Measurements from ENCODE around the gene ADAM11. TPM values are rescaled to one million over a fixed set of nuclear protein-coding genes. Genes with fewer than 3 reads are reported as not detected.

ADAM11 gene
- total and polyA plus RNA-seq, 9 of the 15 experiments (the other 6 are each of a cell fraction or from before 2014, with no cell fraction given) = 0.01 to 0.31 (median 0.14) TPM; not detected in 2

DNA sequence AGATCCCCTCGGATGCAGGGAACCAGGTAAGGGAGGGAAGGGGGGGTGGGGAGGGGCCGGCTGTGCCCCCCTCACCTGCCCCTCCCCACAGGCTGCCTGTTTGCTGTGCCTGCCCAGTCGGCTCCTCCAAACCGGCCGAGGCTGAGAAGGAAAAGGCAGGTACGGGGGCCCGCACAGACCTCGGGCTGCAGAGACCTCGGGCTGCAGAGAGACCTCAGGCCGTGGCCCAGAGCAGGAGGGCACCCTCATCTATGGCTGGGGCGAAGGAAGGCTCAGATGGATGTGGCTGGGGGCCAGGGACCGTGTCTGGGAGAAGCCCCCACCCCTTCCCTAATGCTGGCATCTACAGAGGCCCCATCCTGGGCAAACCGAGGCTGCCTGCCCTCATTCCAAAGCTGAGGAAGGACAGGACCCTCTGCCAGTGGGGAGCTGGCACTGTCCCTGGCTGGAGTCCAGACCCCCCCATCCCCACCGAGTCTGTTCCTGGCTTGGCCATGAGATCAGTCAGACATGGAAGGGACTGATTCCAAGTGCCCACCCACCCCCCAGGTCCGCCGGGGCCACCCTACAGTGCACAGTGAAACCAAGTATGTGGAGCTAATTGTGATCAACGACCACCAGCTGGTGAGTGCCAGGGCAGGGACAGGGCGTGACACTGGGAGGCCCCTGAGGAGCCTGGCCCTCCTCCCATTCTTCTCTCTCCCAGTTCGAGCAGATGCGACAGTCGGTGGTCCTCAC is 13.7 kb downstream of the ADAM11 start:
- Histone ChIP-seq H2AFZ (ENCODE audit: low read depth, low read length) (no peak overlapping the region), H3K4me3 (no peak overlapping the region), H4K20me1 (replicated peaks; ENCODE audit: control insufficient read depth, insufficient read depth, low read length) (peaks cover 5% of the 10 kb centered on the region), H3K9ac (ENCODE audit: insufficient read depth in 1 of 2, low read depth in 2 of 2, low read length in 2 of 2) (no peak overlapping the region), H3K27me3 (ENCODE audit: control insufficient read depth in 2 of 2, insufficient read depth in 2 of 2, low read length in 2 of 2) (peaks cover 2 to 19% of the 10 kb centered on the region in 2 experiments; a peak in 3 of 5 replicates), H3K9me1 (ENCODE audit: control insufficient read depth, insufficient read depth, low read length) (no peaks in the 10 kb centered on the region), H3K36me3 (ENCODE audit: control insufficient read depth, insufficient read depth, low read length) (no peaks in the 10 kb centered on the region), H3K27ac (ENCODE audit: extremely low read depth, low read depth, low read length) (no peak overlapping the region), H3K4me2 (ENCODE audit: insufficient read depth, low read length) (no peak overlapping the region), H3K79me2 (ENCODE audit: control insufficient read depth, insufficient read depth, low read length) (no peaks in the 10 kb centered on the region), H3K4me1 (replicated peaks in 1 of 2; ENCODE audit: control insufficient read depth in 2 of 2, insufficient read depth in 2 of 2, low read length in 2 of 2) (peaks cover 6 to 66% of the 10 kb centered on the region in 2 experiments; a peak in 3 of 5 replicates), H3K9me3 (replicated peaks; ENCODE audit: control insufficient read depth, insufficient read depth, low read depth, low read length) (no peaks in the 10 kb centered on the region)
- no TSS peak for BruUV-seq (replicated peaks)
- intact Hi-C loops (cut with micrococcal nuclease) = loop anchor here (10.0 kb wide), 2 partner anchors 238 to 242 kb away; no protein-coding TSS in a partner anchor
- 5% methylated on average over 15 of the region's 21 CpGs for WGBS (ENCODE audit: insufficient coverage, low coverage, missing lambda C conversion rate)
- CTCF ChIA-PET (ENCODE audit: low intra/inter-chr PET ratio) = no interaction called here
- ATAC-seq (no peak), FAIRE-seq (no peak), DNase-seq (ENCODE audit: extremely low read depth in 1 of 4, low spot score in 3 of 4) (no peak)
- in situ Hi-C loops (cut with MboI) = loop anchor here (10.0 kb wide), 1 partner anchor 242 kb away; no protein-coding TSS in a partner anchor
- POLR2A ChIA-PET = interaction anchor here (0.5 to 1.7 kb wide), 4 partner anchors 13 to 376 kb away, joined by 3 to 5 read pairs (median 3); partner anchors contain the start of gene HEXIM1
- no peak for TF ChIP-seq PTRF (tag; IDR thresholded peaks at IDR 0.05)
- no peak for TF ChIP-seq SAP30 (IDR thresholded peaks at IDR 0.05; ENCODE audit: borderline replicate concordance, insufficient read depth, low read depth, low read length, poor library complexity, severe bottlenecking)
- TF ChIP-seq, protein P1, sequence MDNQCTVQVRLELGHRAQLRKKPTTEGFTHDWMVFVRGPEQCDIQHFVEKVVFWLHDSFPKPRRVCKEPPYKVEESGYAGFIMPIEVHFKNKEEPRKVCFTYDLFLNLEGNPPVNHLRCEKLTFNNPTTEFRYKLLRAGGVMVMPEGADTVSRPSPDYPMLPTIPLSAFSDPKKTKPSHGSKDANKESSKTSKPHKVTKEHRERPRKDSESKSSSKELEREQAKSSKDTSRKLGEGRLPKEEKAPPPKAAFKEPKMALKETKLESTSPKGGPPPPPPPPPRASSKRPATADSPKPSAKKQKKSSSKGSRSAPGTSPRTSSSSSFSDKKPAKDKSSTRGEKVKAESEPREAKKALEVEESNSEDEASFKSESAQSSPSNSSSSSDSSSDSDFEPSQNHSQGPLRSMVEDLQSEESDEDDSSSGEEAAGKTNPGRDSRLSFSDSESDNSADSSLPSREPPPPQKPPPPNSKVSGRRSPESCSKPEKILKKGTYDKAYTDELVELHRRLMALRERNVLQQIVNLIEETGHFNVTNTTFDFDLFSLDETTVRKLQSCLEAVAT (IDR thresholded peaks at IDR 0.05) = no peak
- no peak for TF ChIP-seq ILF3 (IDR thresholded peaks at IDR 0.05; ENCODE audit: borderline replicate concordance)
- TF ChIP-seq, protein P2, sequence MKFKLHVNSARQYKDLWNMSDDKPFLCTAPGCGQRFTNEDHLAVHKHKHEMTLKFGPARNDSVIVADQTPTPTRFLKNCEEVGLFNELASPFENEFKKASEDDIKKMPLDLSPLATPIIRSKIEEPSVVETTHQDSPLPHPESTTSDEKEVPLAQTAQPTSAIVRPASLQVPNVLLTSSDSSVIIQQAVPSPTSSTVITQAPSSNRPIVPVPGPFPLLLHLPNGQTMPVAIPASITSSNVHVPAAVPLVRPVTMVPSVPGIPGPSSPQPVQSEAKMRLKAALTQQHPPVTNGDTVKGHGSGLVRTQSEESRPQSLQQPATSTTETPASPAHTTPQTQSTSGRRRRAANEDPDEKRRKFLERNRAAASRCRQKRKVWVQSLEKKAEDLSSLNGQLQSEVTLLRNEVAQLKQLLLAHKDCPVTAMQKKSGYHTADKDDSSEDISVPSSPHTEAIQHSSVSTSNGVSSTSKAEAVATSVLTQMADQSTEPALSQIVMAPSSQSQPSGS (CRISPR knock-in tag; IDR thresholded peaks at IDR 0.05) = no peak
- no peak for TF ChIP-seq ZFX (CRISPR knock-in tag; IDR thresholded peaks at IDR 0.05)
- no peak for TF ChIP-seq ZNF282 (CRISPR knock-in tag; IDR thresholded peaks at IDR 0.05)
- TF ChIP-seq, protein P3, sequence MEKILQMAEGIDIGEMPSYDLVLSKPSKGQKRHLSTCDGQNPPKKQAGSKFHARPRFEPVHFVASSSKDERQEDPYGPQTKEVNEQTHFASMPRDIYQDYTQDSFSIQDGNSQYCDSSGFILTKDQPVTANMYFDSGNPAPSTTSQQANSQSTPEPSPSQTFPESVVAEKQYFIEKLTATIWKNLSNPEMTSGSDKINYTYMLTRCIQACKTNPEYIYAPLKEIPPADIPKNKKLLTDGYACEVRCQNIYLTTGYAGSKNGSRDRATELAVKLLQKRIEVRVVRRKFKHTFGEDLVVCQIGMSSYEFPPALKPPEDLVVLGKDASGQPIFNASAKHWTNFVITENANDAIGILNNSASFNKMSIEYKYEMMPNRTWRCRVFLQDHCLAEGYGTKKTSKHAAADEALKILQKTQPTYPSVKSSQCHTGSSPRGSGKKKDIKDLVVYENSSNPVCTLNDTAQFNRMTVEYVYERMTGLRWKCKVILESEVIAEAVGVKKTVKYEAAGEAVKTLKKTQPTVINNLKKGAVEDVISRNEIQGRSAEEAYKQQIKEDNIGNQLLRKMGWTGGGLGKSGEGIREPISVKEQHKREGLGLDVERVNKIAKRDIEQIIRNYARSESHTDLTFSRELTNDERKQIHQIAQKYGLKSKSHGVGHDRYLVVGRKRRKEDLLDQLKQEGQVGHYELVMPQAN (IDR thresholded peaks at IDR 0.05; ENCODE audit: borderline replicate concordance) = no peak
- TF ChIP-seq ZNF324 (CRISPR knock-in tag; IDR thresholded peaks at IDR 0.05) = no peak
- TF ChIP-seq, protein P4, sequence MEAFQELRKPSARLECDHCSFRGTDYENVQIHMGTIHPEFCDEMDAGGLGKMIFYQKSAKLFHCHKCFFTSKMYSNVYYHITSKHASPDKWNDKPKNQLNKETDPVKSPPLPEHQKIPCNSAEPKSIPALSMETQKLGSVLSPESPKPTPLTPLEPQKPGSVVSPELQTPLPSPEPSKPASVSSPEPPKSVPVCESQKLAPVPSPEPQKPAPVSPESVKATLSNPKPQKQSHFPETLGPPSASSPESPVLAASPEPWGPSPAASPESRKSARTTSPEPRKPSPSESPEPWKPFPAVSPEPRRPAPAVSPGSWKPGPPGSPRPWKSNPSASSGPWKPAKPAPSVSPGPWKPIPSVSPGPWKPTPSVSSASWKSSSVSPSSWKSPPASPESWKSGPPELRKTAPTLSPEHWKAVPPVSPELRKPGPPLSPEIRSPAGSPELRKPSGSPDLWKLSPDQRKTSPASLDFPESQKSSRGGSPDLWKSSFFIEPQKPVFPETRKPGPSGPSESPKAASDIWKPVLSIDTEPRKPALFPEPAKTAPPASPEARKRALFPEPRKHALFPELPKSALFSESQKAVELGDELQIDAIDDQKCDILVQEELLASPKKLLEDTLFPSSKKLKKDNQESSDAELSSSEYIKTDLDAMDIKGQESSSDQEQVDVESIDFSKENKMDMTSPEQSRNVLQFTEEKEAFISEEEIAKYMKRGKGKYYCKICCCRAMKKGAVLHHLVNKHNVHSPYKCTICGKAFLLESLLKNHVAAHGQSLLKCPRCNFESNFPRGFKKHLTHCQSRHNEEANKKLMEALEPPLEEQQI (IDR thresholded peaks at IDR 0.05) = no peak
- TF ChIP-seq, protein P5, sequence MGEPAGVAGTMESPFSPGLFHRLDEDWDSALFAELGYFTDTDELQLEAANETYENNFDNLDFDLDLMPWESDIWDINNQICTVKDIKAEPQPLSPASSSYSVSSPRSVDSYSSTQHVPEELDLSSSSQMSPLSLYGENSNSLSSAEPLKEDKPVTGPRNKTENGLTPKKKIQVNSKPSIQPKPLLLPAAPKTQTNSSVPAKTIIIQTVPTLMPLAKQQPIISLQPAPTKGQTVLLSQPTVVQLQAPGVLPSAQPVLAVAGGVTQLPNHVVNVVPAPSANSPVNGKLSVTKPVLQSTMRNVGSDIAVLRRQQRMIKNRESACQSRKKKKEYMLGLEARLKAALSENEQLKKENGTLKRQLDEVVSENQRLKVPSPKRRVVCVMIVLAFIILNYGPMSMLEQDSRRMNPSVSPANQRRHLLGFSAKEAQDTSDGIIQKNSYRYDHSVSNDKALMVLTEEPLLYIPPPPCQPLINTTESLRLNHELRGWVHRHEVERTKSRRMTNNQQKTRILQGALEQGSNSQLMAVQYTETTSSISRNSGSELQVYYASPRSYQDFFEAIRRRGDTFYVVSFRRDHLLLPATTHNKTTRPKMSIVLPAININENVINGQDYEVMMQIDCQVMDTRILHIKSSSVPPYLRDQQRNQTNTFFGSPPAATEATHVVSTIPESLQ (CRISPR knock-in tag; IDR thresholded peaks at IDR 0.05) = no peak
